ENCODE data around the gene DPP6.

DPP6 gene

GRCh38 chr7:154770962-154771361, 718.8 kb downstream of the DPP6 start:
- Histone ChIP-seq H3K27me3 (ENCODE audit: insufficient read depth, low read length, poor library complexity, severe bottlenecking) (no peaks in the 10 kb centered on the region), H3K9me2 (replicated peaks; ENCODE audit: low read depth, low read length) (no peaks in the 10 kb centered on the region), H4K20me1 (ENCODE audit: insufficient read depth, low read length, poor library complexity, severe bottlenecking) (no peaks in the 10 kb centered on the region), H3K4me1 (ENCODE audit: insufficient read depth, low read length, poor library complexity, severe bottlenecking) (no peaks in the 10 kb centered on the region), H3K9ac (ENCODE audit: low read depth, low read length, poor library complexity, severe bottlenecking) (no peak overlapping the region), H3K36me3 (ENCODE audit: insufficient read depth, low read length) (no peaks in the 10 kb centered on the region), H3K4me3 (ENCODE audit: low read length, poor library complexity, severe bottlenecking) (no peak overlapping the region), H3K4me2 (ENCODE audit: low read depth, low read length, poor library complexity, severe bottlenecking) (no peak overlapping the region), H3F3A (ENCODE audit: low read depth) (no peaks in the 10 kb centered on the region), H3K79me2 (ENCODE audit: insufficient read depth, low read length) (no peaks in the 10 kb centered on the region), H2AFZ (ENCODE audit: low read length) (no peak overlapping the region), H3K9me3 (ENCODE audit: insufficient read depth, low read depth, low read length) (peaks cover 5% of the 10 kb centered on the region; the same call in 1 of the 2 replicates)
- TF ChIP-seq CTCF (conservative IDR thresholded peaks at IDR 0.05; ENCODE audit: low read length), result no peak
- TF ChIP-seq EZH2phosphoT487 (IDR thresholded peaks at IDR 0.05; ENCODE audit: borderline replicate concordance), result no peak

- Histone ChIP-seq H3K4me3 (ENCODE audit: low read length, poor library complexity, severe bottlenecking) (no peak overlapping the region), H3K4me2 (ENCODE audit: low read depth, low read length, poor library complexity, severe bottlenecking) (no peak overlapping the region), H3K9ac (ENCODE audit: low read depth, low read length, poor library complexity, severe bottlenecking) (no peak overlapping the region), H2AFZ (ENCODE audit: low read length) (no peak overlapping the region), H3K27me3 (ENCODE audit: insufficient read depth, low read length, poor library complexity, severe bottlenecking) (no peaks in the 10 kb centered on the region), H3F3A (ENCODE audit: low read depth) (no peaks in the 10 kb centered on the region), H3K79me2 (ENCODE audit: insufficient read depth, low read length) (no peaks in the 10 kb centered on the region), H3K4me1 (ENCODE audit: insufficient read depth, low read length, poor library complexity, severe bottlenecking) (no peaks in the 10 kb centered on the region), H4K20me1 (ENCODE audit: insufficient read depth, low read length, poor library complexity, severe bottlenecking) (no peaks in the 10 kb centered on the region), H3K9me2 (replicated peaks; ENCODE audit: low read depth, low read length) (no peaks in the 10 kb centered on the region), H3K9me3 (ENCODE audit: insufficient read depth, low read depth, low read length) (peaks cover 5% of the 10 kb centered on the region; the same call in 1 of the 2 replicates), H3K36me3 (ENCODE audit: insufficient read depth, low read length) (no peaks in the 10 kb centered on the region)
- TF ChIP-seq CTCF (conservative IDR thresholded peaks at IDR 0.05; ENCODE audit: low read length) (no peak), EZH2phosphoT487 (IDR thresholded peaks at IDR 0.05; ENCODE audit: borderline replicate concordance) (no peak)
Measured at GRCh38 chr7:154774303-154774969, 722.2 kb downstream of the DPP6 start.

GRCh38 chr7:154775681-154776080, 723.5 kb downstream of the DPP6 start:
- no peaks in the 10 kb centered on the region for H3K9me2 ChIP-seq (replicated peaks; ENCODE audit: low read depth, low read length)
- no peaks in the 10 kb centered on the region for H3K4me1 ChIP-seq (ENCODE audit: insufficient read depth, low read length, poor library complexity, severe bottlenecking)
- H3K79me2 ChIP-seq (ENCODE audit: insufficient read depth, low read length), result no peaks in the 10 kb centered on the region
- H2AFZ ChIP-seq (ENCODE audit: low read length), result no peak overlapping the region
- no peaks in the 10 kb centered on the region for H3K27me3 ChIP-seq (ENCODE audit: insufficient read depth, low read length, poor library complexity, severe bottlenecking)
- no peaks in the 10 kb centered on the region for H3K36me3 ChIP-seq (ENCODE audit: insufficient read depth, low read length)
- H3K9me3 ChIP-seq (ENCODE audit: insufficient read depth, low read depth, low read length), result peaks cover 8% of the 10 kb centered on the region; the same call in 1 of the 2 replicates
- H3F3A ChIP-seq (ENCODE audit: low read depth), result no peaks in the 10 kb centered on the region
- no peak overlapping the region for H3K4me3 ChIP-seq (ENCODE audit: low read length, poor library complexity, severe bottlenecking)
- no peak overlapping the region for H3K4me2 ChIP-seq (ENCODE audit: low read depth, low read length, poor library complexity, severe bottlenecking)
- no peak for TF ChIP-seq CTCF (conservative IDR thresholded peaks at IDR 0.05; ENCODE audit: low read length)
- TF ChIP-seq EZH2phosphoT487 (IDR thresholded peaks at IDR 0.05; ENCODE audit: borderline replicate concordance), result no peak
- H4K20me1 ChIP-seq (ENCODE audit: insufficient read depth, low read length, poor library complexity, severe bottlenecking), result no peaks in the 10 kb centered on the region
- no peak overlapping the region for H3K9ac ChIP-seq (ENCODE audit: low read depth, low read length, poor library complexity, severe bottlenecking)

All from Loucy (cell line).